Neuronal stem cell (in vitro differentiated cells): ENCODE data around the gene MAZ.
"Not testable (repeated sequence)": the region's sequence is repeated elsewhere in the genome, so short reads cannot be mapped to it uniquely, and the experiment has no call there.

ENCODE experiments used
- DNase-seq: peaks from one replicate; pipeline ENCODE4 v3.0.0-alpha.2; 2013; ENCODE audit warnings: low spot score
- H2AFZ ChIP-seq: one replicate; pipeline ENCODE4 v1.6.1; 2013; ENCODE audit warnings: mild to moderate bottlenecking, low read length, inconsistent platforms
- H2AK5ac ChIP-seq: 2 replicates; pipeline ENCODE4 v1.6.1; 2013; ENCODE audit warnings: low read depth, mild to moderate bottlenecking, inconsistent platforms, low read length, moderate library complexity, mixed read lengths
- H2BK120ac ChIP-seq: 2 replicates; pipeline ENCODE4 v1.6.1; 2013; ENCODE audit warnings: low read depth, mild to moderate bottlenecking, inconsistent platforms, low read length, moderate library complexity, mixed read lengths
- H2BK12ac ChIP-seq: one replicate; pipeline ENCODE4 v1.6.1; 2013; ENCODE audit warnings: low read length, inconsistent platforms
- H2BK15ac ChIP-seq: 2 replicates; pipeline ENCODE4 v1.6.1; 2013; ENCODE audit warnings: mild to moderate bottlenecking, low read length, inconsistent platforms, mixed read lengths
- H2BK5ac ChIP-seq: one replicate; pipeline ENCODE4 v1.6.1; 2013; ENCODE audit warnings: inconsistent platforms, mild to moderate bottlenecking, low read length, moderate library complexity
- H3K14ac ChIP-seq: one replicate; pipeline ENCODE4 v1.6.1; 2013; ENCODE audit warnings: low read length, inconsistent platforms
- H3K18ac ChIP-seq: 2 replicates; pipeline ENCODE4 v1.6.1; 2013; ENCODE audit warnings: low read length, inconsistent platforms
- H3K23ac ChIP-seq: 2 replicates; pipeline ENCODE4 v1.6.1; 2013; ENCODE audit warnings: low read depth, mild to moderate bottlenecking, mixed read lengths, low read length, inconsistent platforms; ENCODE audit not compliant: poor library complexity
- H3K27ac ChIP-seq: replicated peaks from 3 replicates; pipeline ENCODE4 v1.5.1; 2013; ENCODE audit warnings: low read length, inconsistent platforms
- H3K27me3 ChIP-seq, 3 experiments: 2 replicates each; pipeline ENCODE4 v1.6.1; 2013; ENCODE audit warnings: low read length in 3 of 3, mild to moderate bottlenecking in 2 of 3, inconsistent platforms in 1 of 3, low read depth in 1 of 3, mixed read lengths in 1 of 3, moderate library complexity in 1 of 3; ENCODE audit not compliant: control insufficient read depth in 3 of 3, insufficient read depth in 3 of 3
- H3K36me3 ChIP-seq, 2 donors: replicated peaks in 1 of 2; 2 replicates each; pipeline ENCODE4 v1.6.1; 2013; ENCODE audit warnings: low read length in 2 of 2; ENCODE audit not compliant: control insufficient read depth in 2 of 2, insufficient read depth in 2 of 2
- H3K4ac ChIP-seq: 2 replicates; pipeline ENCODE4 v1.6.1; 2013; ENCODE audit warnings: inconsistent platforms, mild to moderate bottlenecking, low read length, moderate library complexity
- H3K4me1 ChIP-seq, 2 donors: 1 replicate in 1 of 2; 2 replicates in 1 of 2; pipeline ENCODE4 v1.6.1; 2013; ENCODE audit warnings: low read length in 2 of 2, low read depth in 1 of 2; ENCODE audit not compliant: control insufficient read depth in 2 of 2, insufficient read depth in 1 of 2
- H3K4me2 ChIP-seq: one replicate; pipeline ENCODE4 v1.6.1; 2013; ENCODE audit warnings: mild to moderate bottlenecking, low read length, inconsistent platforms; ENCODE audit not compliant: insufficient read depth, poor library complexity, severe bottlenecking
- H3K4me3 ChIP-seq, 2 donors: 2 replicates each; pipeline ENCODE4 v1.5.1; 2013; ENCODE audit warnings: low read length in 2 of 2, mild to moderate bottlenecking in 2 of 2, inconsistent platforms in 1 of 2, moderate library complexity in 1 of 2
- H3K79me1 ChIP-seq: one replicate; pipeline ENCODE4 v1.6.1; 2013; ENCODE audit warnings: low read depth, mild to moderate bottlenecking, inconsistent platforms, low read length, moderate library complexity
- H3K9ac ChIP-seq: one replicate; pipeline ENCODE4 v1.6.1; 2013; ENCODE audit warnings: mild to moderate bottlenecking, low read depth, low read length, inconsistent platforms; ENCODE audit not compliant: poor library complexity
- H3K9me3 ChIP-seq, 2 donors: replicated peaks in 1 of 2; 2 replicates each; pipeline versions ENCODE3 to v1.6.1; 2013; ENCODE audit warnings: low read length in 2 of 2, mild to moderate bottlenecking in 2 of 2, inconsistent platforms in 1 of 2, low read depth in 1 of 2, mixed read lengths in 1 of 2, moderate library complexity in 1 of 2; ENCODE audit not compliant: control insufficient read depth in 2 of 2, insufficient read depth in 1 of 2
- H4K8ac ChIP-seq: one replicate; pipeline ENCODE4 v1.6.1; 2013; ENCODE audit warnings: low read depth, mild to moderate bottlenecking, inconsistent platforms, low read length, moderate library complexity
- H4K91ac ChIP-seq: one replicate; pipeline ENCODE4 v1.6.1; 2013; ENCODE audit warnings: low read length, low read depth, mild to moderate bottlenecking, inconsistent platforms; ENCODE audit not compliant: poor library complexity
- WGBS, 2 donors: extraction: QIAGEN DNeasy Blood & Tissue Kit; methylation state at CpG; one replicate each; pipeline ENCODE4 v1.1.7; 2013; ENCODE audit warnings: missing lambda C conversion rate in 2 of 2, mixed read lengths in 1 of 2; ENCODE audit not compliant: insufficient read length in 2 of 2, insufficient replicate concordance in 1 of 2; ENCODE audit errors: extremely low coverage in 2 of 2; 5-methylcytosine and 5-hydroxymethylcytosine counted together

MAZ gene

GRCh38 chr16:29784901-29785500 lies 21.3 kb upstream of the MAZ start:
- Histone ChIP-seq H3K9me3 (no peaks in the 10 kb centered on the region), H3K4ac (no peak overlapping the region), H3K9ac (no peak overlapping the region), H3K14ac (no peak overlapping the region), H2BK5ac (no peak overlapping the region), H2BK120ac (no peak overlapping the region), H3K27ac (no peak overlapping the region), H3K27me3 (peaks cover 0 to 14% (median 0%) of the 10 kb centered on the region in 3 experiments), H2BK15ac (no peak overlapping the region), H3K79me1 (peaks cover 2% of the 10 kb centered on the region), H3K4me1 (peaks cover 5 to 6% of the 10 kb centered on the region in 2 donors), H2AK5ac (no peak overlapping the region), H4K91ac (no peak overlapping the region), H3K4me2 (peak overlapping the region; percentile 34), H2AFZ (peak overlapping the region; percentile 60), H2BK12ac (no peak overlapping the region), H4K8ac (no peak overlapping the region), H3K23ac (no peak overlapping the region), H3K18ac (peak overlapping the region; percentile 68), H3K36me3 (no peaks in the 10 kb centered on the region), H3K4me3 (peak overlapping the region in 1 of 2 donors; percentile 32)
- peak; percentile 48 for DNase-seq
- WGBS, 2 donors, result no CpG with 5 or more reads among the region's 38 CpGs

DNA sequence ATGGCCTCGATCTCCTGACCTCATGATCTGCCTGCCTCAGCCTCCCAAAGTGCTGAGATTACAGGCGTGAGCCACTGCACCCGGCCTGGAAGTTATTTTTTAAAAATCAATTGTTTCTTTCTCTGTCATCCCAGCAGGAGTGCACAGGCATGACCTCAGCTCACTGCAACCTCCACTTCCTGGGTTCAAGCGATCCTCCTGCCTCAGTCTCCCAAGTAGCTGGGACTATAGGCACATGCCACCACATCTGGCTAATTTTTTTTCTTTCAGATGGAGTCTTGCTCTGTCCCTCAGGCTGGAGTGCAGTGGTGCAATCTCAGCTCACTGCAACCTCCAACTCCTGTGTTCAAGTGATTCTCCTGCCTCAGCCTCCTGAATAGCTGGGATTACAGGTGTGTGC lies 19.2 kb upstream of the MAZ start:
- H3K4me2 ChIP-seq, H3K36me3 ChIP-seq, H2BK15ac ChIP-seq, H2BK120ac ChIP-seq, H4K8ac ChIP-seq, H2AK5ac ChIP-seq, H2AFZ ChIP-seq, H3K79me1 ChIP-seq, H2BK12ac ChIP-seq, DNase-seq, H3K23ac ChIP-seq, H3K27me3 ChIP-seq, H3K9me3 ChIP-seq, H3K14ac ChIP-seq, H3K4me3 ChIP-seq, H2BK5ac ChIP-seq, H3K18ac ChIP-seq, H3K4ac ChIP-seq, H3K27ac ChIP-seq, H3K9ac ChIP-seq, H4K91ac ChIP-seq: not testable (repeated sequence)
- H3K4me1 ChIP-seq, result peaks cover 9 to 11% of the 10 kb centered on the region in 2 donors
- WGBS, 2 donors, result no CpG with 5 or more reads among the region's 4 CpGs

DNA sequence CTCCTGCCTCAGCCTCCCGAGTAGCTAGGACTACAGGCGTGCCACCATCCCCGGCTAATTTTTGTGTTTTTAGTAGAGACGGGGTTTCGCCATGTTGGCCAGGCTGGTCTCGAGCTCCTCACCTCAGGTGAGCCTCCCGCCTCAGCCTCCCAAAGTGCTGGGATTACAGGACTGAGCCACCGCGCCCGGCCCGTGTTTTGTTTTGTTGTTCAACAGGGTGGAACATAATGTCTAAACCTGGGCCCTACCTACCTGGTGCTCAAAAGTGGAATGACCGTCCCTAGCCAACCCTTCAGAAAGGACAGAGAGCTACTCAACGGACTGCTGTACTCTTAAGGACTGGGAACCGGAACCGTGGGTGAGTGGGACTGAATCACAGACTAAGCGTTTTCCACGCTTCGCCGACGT lies 16.6 kb upstream of the MAZ start:
- Histone ChIP-seq H3K9me3 (no peaks in the 10 kb centered on the region), H3K4ac (peak overlapping the region; percentile 77), H3K27me3 (no peaks in the 10 kb centered on the region), H4K91ac (peak overlapping the region; percentile 60), H2BK15ac (no peak overlapping the region), H3K18ac (peak overlapping the region; percentile 97), H3K9ac (peak overlapping the region; percentile 95), H3K4me1 (peaks cover 10 to 11% of the 10 kb centered on the region in 2 donors), H3K79me1 (peaks cover 4% of the 10 kb centered on the region), H2BK120ac (peak overlapping the region; percentile 2), H3K23ac (peak overlapping the region; percentile 92), H3K27ac (peak overlapping the region; percentile 91), H3K4me3 (peak overlapping the region; percentile 75 to 77), H3K14ac (peak overlapping the region; percentile 40), H2BK5ac (peak overlapping the region; percentile 26), H3K36me3 (peaks cover 7 to 32% of the 10 kb centered on the region in 2 donors), H3K4me2 (peak overlapping the region; percentile 93), H2AK5ac (peak overlapping the region; percentile 77), H2BK12ac (peak overlapping the region; percentile 63), H4K8ac (peak overlapping the region; percentile 97), H2AFZ (peak overlapping the region; percentile 93)
- no peak for DNase-seq
- WGBS, 2 donors, result no CpG with 5 or more reads among the region's 20 CpGs

DNA sequence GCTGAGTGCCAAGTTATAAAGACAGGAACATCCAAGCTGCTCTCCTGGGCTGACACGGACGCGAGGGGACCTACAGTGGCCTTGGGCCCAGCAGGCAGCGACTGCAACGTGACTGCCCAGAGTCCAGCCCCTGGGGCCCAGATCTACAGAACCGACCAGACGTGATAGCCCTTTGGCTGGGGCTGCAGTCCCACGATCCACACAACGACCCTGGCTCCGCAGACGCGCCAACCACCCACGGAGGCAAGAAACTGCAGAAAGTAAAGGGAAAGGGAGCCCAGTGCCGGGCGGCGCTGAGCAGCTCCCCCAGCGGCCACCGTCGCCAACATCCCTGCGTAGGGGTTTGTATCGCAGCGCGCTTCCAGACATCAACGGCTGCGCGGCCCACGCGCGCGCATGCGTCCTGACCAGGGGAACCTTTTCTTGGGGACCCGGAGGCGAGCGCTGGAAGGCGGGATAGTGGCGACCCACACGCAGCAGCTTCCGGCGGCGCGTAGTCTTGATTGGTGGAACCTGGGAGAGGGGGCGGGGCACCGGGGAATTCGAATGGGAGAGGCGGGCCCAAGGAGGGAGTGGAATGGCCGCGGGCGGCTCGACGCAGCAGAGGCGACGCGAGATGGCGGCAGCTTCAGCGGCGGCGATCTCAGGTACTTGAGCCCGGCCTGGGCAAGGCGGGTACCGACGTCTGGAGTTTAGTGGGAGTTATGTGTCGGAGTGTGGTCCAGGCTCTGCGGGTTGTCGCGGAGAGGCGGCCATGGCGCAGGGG lies 16.0 kb upstream of the MAZ start, which contains the start of gene KIF22:
TSS of gene KIF22 (plus strand) at position 569 of the 766 bp plus-strand sequence. CDS start at position 578, 9 bp downstream.
- Histone ChIP-seq H3K79me1 (peaks cover 4% of the 10 kb centered on the region), H3K9ac (peak within 1 kb of the TSS; percentile 99), H2BK12ac (peak within 1 kb of the TSS; percentile 81), H3K4me3 (peak within 1 kb of the TSS; percentile 75 to 85), H3K4ac (peak within 1 kb of the TSS; percentile 77), H2AFZ (peak within 1 kb of the TSS; percentile 93), H4K91ac (peak within 1 kb of the TSS; percentile 60), H3K9me3 (no peaks in the 10 kb centered on the region), H3K4me1 (peaks cover 9 to 11% of the 10 kb centered on the region in 2 donors), H3K4me2 (peak within 1 kb of the TSS; percentile 93), H3K27ac (peak within 1 kb of the TSS; percentile 91), H3K18ac (peak within 1 kb of the TSS; percentile 97), H2BK5ac (peak within 1 kb of the TSS; percentile 98), H2AK5ac (peak within 1 kb of the TSS; percentile 93), H3K23ac (peak within 1 kb of the TSS; percentile 92), H3K36me3 (peaks cover 7 to 38% of the 10 kb centered on the region in 2 donors), H4K8ac (peak within 1 kb of the TSS; percentile 97), H2BK15ac (peak within 1 kb of the TSS; percentile 59), H3K27me3 (no peaks in the 10 kb centered on the region), H3K14ac (peak within 1 kb of the TSS; percentile 87), H2BK120ac (peak within 1 kb of the TSS; percentile 87)
- peak; percentile 99 for DNase-seq
- WGBS, 2 donors, result no CpG with 5 or more reads among the region's 67 CpGs
